AG08395 (cell line): ENCODE data around the gene CCDC57.

Experiments used
- DNase-seq: peaks from one replicate; pipeline ENCODE4 v3.0.0; 2012; ENCODE audit warnings: mixed read lengths, low spot score

Gene CCDC57

DNA sequence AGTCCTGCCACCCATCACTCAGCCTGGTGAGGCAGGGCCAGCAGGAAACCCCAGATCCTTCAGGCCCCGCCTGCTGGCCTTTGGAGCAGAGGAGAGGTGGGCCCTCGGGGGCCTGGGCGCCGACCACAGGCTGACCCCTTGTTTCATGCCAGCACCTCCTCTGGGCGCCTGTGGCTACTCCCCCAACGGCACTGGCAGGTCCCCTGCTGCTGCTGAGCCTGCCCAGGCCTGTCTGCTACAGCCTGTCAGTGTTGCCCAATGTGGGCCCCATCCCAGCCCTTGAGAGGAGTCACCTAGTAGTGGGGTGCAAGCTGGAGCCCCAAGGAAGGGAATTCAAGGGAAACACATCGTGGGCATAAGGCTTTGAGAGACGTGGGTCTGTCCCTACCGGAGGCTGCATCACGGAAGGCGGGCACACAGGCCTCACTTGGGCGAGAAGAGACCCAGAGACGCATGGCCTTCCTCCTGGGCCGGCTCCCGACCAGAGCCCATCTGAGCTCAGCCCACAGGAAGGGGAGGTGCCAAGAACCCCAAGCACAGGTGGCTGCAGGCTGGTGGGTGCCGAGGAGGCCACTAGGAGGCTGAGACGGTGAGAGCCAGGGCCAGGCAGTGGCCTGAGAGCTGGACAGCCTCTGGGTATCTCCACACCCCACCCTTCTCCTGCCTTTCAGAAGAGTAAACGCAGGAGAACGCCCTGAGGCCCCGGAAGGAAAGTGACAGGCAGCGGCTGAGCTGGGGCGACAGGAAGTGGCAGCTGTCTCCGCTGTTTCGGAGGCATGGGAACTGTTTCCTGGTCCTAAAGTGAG lies 106.6 kb downstream of the CCDC57 start:
- peak; percentile 60 for DNase-seq

DNA sequence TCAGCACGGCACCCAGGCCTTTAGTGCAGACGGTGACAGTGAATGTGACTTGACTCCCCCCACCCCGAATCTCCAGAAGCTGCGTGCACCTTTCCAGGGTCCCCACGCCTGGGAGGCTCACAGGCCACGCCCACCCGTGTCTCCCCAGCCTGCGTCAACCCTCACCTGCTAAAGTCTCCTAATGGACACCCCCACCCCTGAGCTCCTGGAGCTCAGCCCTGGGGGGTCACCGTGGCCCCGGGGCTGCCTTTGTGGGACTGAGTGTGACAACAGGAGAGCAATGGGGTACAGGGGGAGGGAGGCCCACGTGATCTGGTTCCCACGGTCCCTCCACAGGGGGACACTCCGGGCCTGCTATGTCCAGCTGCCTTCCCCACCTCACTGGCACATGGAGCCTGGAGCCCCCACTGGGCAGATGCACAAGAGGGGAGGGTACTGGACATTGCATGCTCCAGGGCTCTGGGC lies 107.2 kb downstream of the CCDC57 start:
- DNase-seq, result no peak

- no peak for DNase-seq
Observed at GRCh38 chr17:82104797-82105416, 107.7 kb downstream of the CCDC57 start.

GRCh38 chr17:82103553-82104451 lies 108.8 kb downstream of the CCDC57 start:
- no peak for DNase-seq

GRCh38 chr17:82101767-82102679 lies 110.6 kb downstream of the CCDC57 start:
- no peak for DNase-seq

- no peak for DNase-seq
Observed at GRCh38 chr17:82101301-82101715, 111.3 kb downstream of the CCDC57 start.

- DNase-seq, result no peak
Observed at GRCh38 chr17:82100502-82101298, 111.9 kb downstream of the CCDC57 start.

- DNase-seq, result no peak
Observed at GRCh38 chr17:82098939-82099763, 113.5 kb downstream of the CCDC57 start.

- DNase-seq, result peak; percentile 100
Observed at GRCh38 chr17:82098169-82098938, 114.3 kb downstream of the CCDC57 start, which contains the start of gene FASN. TSS of gene FASN (minus strand) at chr17:82098236. CDS start at chr17:82096445, 1,791 bp downstream.

GRCh38 chr17:82097919-82098168 lies 114.8 kb downstream of the CCDC57 start:
- DNase-seq, result no peak

- DNase-seq, result peak; percentile 65
Observed at GRCh38 chr17:82097184-82097918, 115.3 kb downstream of the CCDC57 start.

- DNase-seq, result no peak
Observed at GRCh38 chr17:82096709-82097183, 115.9 kb downstream of the CCDC57 start.

DNA sequence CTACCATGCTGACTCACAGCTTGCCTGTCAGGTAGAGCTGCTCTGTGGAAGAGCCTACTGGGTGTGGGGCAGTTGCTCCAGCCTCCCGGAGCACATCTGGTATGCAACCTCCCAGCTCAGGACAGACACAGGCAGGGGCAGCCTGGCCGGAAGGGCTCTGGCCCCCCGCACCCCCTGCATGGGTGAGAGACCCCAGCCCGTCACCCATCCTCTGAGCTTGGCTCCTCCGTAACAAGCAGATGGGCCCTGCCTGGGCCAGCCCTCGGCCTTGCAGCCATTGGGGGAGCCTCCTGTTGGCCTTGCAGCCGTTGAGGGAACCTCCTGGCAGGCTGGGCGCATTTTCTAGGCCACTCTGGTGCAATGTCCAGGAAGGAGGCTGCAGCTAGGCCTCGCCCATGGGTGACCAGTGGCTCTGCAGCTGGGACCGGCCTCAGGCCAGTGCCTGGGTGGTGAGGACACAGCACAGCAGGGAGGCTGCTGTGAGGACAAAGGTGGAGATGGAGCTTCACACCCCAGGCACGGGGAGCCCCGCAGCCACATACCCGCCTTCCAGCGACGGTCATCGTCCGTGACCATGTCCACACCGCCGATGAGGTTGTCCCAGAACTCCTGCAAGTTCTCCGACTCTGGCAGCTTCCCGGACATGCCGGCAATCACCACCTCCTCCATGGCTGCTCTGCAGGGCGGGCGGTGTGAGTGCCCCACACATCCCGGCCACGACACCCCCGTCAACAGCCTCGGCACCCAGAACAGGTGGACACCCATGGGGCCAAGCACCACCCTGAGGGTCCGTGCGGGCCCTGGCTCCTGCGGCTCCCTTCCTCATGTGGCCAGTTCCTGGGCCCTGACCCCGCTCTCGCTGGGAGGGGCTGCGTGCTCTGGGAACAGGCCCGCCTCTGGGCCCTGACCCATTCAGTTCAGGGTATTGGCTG lies 116.6 kb downstream of the CCDC57 start:
- DNase-seq, result no peak

DNA sequence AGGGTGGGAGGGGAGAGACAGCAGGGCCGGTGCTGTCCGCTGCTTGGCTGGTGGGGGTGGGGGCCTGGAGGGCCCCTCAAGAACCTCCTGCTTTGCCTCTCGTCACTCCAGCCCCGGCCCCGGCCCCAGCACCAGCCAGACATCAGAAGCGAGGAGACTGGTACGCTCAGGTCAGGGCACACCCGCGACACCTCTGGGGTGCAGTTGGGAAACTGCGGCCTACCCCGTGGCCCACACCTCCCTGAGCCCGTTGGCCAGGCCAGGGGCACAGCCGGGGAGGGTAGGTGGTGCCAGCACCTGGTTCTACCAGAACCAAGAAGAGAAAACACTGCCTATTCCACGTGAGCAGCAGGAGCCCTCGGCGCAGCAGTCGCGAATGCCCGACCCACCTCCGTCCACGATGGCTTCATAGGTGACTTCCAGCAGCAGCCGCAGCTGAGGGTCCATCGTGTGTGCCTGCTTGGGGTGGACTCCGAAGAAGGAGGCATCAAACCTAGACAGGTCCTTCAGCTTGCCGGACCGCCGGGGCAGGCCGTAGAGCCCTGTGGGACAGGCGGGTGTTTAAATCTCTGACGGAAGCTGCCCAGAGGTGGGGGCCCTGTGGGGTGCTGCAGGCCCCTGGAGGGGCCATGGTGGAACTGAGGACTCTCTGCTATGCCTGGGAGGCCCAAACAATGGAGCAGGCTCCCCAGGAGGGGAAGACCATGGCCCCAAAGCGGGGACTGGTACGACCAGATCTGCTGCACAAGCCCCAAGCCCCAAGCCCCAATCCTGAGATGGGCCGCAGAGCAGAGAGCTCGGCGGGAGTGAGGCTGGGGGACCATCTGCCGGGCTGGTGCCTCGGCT lies 117.5 kb downstream of the CCDC57 start:
- DNase-seq, result no peak

DNA sequence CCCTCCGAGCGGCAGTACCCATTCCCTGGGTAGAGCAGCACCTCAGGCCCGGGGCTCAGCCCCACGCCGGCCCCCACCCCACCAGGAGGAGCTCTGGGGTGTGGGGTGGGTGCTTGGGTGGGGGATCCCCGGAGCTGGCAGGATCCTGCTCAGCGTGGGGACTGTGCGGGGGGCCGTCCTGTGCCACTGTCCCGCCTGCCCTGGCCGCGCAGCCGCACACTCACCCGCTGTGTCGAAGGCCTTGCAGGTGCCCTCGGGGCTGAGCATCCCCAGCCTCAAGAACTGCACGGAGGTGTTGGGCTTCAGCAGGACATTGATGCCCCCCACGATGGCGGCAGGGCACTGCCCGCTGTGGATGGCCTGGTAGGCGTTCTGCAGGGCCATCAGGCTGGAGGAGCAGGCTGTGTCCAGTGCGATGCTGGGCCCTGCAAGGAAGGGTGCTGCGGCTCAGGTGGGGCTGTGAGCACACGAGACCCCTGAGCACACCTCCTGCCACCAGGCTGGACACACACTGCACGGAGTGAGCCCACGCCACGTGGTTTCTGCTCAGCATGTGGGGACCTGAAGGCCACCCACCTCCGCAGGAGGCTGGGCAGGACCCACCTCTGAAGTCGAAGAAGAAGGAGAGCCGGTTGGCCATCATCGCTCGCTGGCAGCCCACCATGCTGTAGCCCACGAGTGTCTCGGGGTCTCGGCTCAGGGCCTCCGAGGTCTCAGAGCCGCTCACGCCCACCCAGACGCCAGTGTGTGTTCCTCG lies 119.5 kb downstream of the CCDC57 start:
- no peak for DNase-seq
